ENCODE data around the gene LHX6.

The LHX6 gene

GRCh38 chr9:122228191-122228567 is 578 bp downstream of the LHX6 start:
- no peak for TF ChIP-seq MAX (IDR thresholded peaks at IDR 0.05)
- no peak for TF ChIP-seq REST (IDR thresholded peaks at IDR 0.05; ENCODE audit: low read depth)
- no peak for TF ChIP-seq ZBTB7A (IDR thresholded peaks at IDR 0.05; ENCODE audit: low read depth)
- no peak for TF ChIP-seq TAF1 (IDR thresholded peaks at IDR 0.05; ENCODE audit: low read depth)
- TF ChIP-seq EGR1 (IDR thresholded peaks at IDR 0.05), result no peak
- no peak for TF ChIP-seq EP300 (IDR thresholded peaks at IDR 0.05; ENCODE audit: borderline replicate concordance)
- TF ChIP-seq FOXM1 (IDR thresholded peaks at IDR 0.05; ENCODE audit: borderline replicate concordance, low read depth), result no peak
- no peak for TF ChIP-seq TCF12 (IDR thresholded peaks at IDR 0.05; ENCODE audit: low read depth)
- no peak for TF ChIP-seq CREB1 (IDR thresholded peaks at IDR 0.05; ENCODE audit: low read depth)
- no peak for TF ChIP-seq YY1 (IDR thresholded peaks at IDR 0.05; ENCODE audit: low read depth)
- no peak for TF ChIP-seq NFIC (IDR thresholded peaks at IDR 0.05)
- TF ChIP-seq TEAD4 (IDR thresholded peaks at IDR 0.05), result no peak
- TF ChIP-seq RAD21 (IDR thresholded peaks at IDR 0.05; ENCODE audit: low read depth), result no peak

GRCh38 chr9:122227575-122227900 is 1.2 kb downstream of the LHX6 start:
- TF ChIP-seq YY1 (IDR thresholded peaks at IDR 0.05; ENCODE audit: low read depth), result no peak
- TF ChIP-seq EGR1 (IDR thresholded peaks at IDR 0.05), result no peak
- TF ChIP-seq TCF12 (IDR thresholded peaks at IDR 0.05; ENCODE audit: low read depth), result no peak
- TF ChIP-seq ZBTB7A (IDR thresholded peaks at IDR 0.05; ENCODE audit: low read depth), result no peak
- no peak for TF ChIP-seq EP300 (IDR thresholded peaks at IDR 0.05; ENCODE audit: borderline replicate concordance)
- TF ChIP-seq TAF1 (IDR thresholded peaks at IDR 0.05; ENCODE audit: low read depth), result no peak
- no peak for TF ChIP-seq CREB1 (IDR thresholded peaks at IDR 0.05; ENCODE audit: low read depth)
- TF ChIP-seq NFIC (IDR thresholded peaks at IDR 0.05), result no peak
- no peak for TF ChIP-seq USF1 (IDR thresholded peaks at IDR 0.05)
- TF ChIP-seq REST (IDR thresholded peaks at IDR 0.05; ENCODE audit: low read depth), result no peak
- TF ChIP-seq RAD21 (IDR thresholded peaks at IDR 0.05; ENCODE audit: low read depth), result no peak
- TF ChIP-seq CEBPB (IDR thresholded peaks at IDR 0.05), result no peak
- no peak for TF ChIP-seq MAX (IDR thresholded peaks at IDR 0.05)
- TF ChIP-seq TEAD4 (IDR thresholded peaks at IDR 0.05), result no peak
- no peak for TF ChIP-seq FOXM1 (IDR thresholded peaks at IDR 0.05; ENCODE audit: borderline replicate concordance, low read depth)

- TF ChIP-seq TCF12 (IDR thresholded peaks at IDR 0.05; ENCODE audit: low read depth) (no peak), CREB1 (IDR thresholded peaks at IDR 0.05; ENCODE audit: low read depth) (no peak), REST (IDR thresholded peaks at IDR 0.05; ENCODE audit: low read depth) (no peak), YY1 (IDR thresholded peaks at IDR 0.05; ENCODE audit: low read depth) (no peak), EP300 (IDR thresholded peaks at IDR 0.05; ENCODE audit: borderline replicate concordance) (no peak), ZBTB7A (IDR thresholded peaks at IDR 0.05; ENCODE audit: low read depth) (no peak), NFIC (IDR thresholded peaks at IDR 0.05) (no peak), FOXM1 (IDR thresholded peaks at IDR 0.05; ENCODE audit: borderline replicate concordance, low read depth) (no peak), EGR1 (IDR thresholded peaks at IDR 0.05) (no peak), RAD21 (IDR thresholded peaks at IDR 0.05; ENCODE audit: low read depth) (no peak), MAX (IDR thresholded peaks at IDR 0.05) (no peak), USF1 (IDR thresholded peaks at IDR 0.05) (no peak), TAF1 (IDR thresholded peaks at IDR 0.05; ENCODE audit: low read depth) (no peak), CEBPB (IDR thresholded peaks at IDR 0.05) (no peak)
Measured at GRCh38 chr9:122226758-122227574, 1.8 kb downstream of the LHX6 start.

Measured in Ishikawa (cell line).